Caki2 (cell line): ENCODE data around the gene PARD3B. TPM values are rescaled to one million over a fixed set of nuclear protein-coding genes. Genes with fewer than 3 reads are reported as not detected.

Experiments used
- DNase-seq: peaks from one replicate; pipeline ENCODE4 v3.0.0-alpha.2; 2015; ENCODE audit warnings: low read depth
- in situ Hi-C: cut with HindIII; loops from 2 replicates; pipeline ENCODE4 v1.10.0; 2016; ENCODE audit warnings: low sequenced_read_pairs, low pct_unique_long_range_greater_than_20kb, mixed read lengths
- total RNA-seq: library from RNA; depleted of rRNA; stranded (reverse); fragments of >200 nt; shearing (Covaris generic); gene quantifications from 2 replicates; pipeline ENCODE4 v1.2.3, GENCODE V29; 2014; ENCODE audit warnings: low replicate concordance

Gene PARD3B
- total RNA-seq, 1 experiment from 2014 or later: 3.8 TPM

DNA sequence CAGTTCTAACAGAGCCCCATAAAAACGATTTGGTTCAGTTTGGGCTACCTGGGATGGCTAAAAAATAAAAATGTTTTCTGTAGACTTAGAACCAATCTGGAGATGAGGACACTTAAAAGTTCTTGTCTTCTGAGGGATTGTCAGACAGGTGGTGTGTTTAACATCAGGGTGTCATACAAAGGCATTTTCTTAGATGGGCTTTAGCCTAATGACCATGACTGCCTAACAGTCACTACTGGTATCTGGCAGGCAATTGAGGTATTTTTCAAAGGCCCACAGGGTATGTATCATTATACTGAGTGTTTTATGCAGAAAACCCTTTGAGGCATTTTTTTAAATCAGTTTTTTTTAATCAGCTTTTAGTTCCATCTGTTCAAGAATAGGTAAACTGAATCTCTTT lies 341.4 kb downstream of the PARD3B start:
- in situ Hi-C loops: no loop called here

DNA sequence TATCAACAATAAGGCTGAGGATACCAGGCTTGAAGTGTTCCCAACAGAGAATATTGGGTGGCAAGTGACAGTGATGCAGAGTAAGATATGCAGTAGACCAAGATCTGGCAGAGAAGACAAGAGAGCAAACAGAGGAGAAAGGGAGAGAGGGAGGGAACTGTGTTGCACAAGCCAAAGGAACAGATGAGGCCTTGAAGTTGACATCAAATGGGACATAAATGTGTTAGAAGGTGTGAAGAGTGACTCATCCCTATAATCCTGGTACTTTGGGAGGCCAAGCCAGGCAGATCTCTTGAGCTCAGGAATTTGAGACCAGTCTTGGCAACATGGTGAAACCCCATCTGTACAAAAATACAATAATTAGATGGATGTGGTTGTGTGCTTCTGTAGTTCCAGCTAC lies 342.9 kb downstream of the PARD3B start:
- in situ Hi-C loops: no loop called here
- no peak for DNase-seq

More for the DNA sequence above, 341.4 kb downstream of the PARD3B start:
- DNase-seq: no peak

DNA sequence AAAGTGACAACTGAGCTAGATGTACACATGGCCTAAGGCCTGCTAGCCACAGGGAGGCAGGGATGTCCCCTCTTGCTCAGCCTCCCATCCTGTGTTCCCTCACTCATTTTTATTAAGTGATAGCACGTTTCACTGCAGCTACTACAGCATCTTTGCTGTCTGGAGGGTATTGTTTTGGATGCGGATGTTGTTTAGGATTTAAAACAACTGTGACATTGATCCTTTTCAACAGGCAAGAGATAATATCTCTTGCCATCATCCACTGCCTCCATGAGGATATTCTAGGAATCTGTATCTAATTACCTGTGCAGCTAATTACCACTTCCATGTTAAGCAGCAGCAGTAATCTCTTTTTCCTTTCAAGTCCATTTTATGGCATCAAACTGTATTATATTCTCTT lies 345.4 kb downstream of the PARD3B start:
- DNase-seq: no peak
- in situ Hi-C loops: no loop called here

DNA sequence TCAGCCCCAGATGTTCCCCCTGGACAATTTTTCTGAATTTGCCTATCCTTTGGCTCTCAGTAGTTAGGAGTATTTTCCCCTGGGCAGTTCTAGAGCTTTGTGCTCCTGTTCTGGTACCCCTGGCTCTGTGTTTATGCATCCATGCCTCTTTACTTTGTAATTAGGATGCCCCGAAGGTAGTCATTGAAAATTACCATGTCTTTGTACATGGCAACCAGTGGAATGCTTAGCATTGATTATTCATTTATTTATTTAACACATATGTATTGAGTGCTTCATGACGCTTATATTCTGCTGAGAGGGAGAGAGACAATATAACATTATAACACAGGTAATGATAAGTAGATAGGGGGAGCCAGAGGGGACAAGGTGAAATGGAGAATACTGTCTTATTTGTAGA lies 346.5 kb downstream of the PARD3B start:
- DNase-seq: no peak
- in situ Hi-C loops: no loop called here

DNA sequence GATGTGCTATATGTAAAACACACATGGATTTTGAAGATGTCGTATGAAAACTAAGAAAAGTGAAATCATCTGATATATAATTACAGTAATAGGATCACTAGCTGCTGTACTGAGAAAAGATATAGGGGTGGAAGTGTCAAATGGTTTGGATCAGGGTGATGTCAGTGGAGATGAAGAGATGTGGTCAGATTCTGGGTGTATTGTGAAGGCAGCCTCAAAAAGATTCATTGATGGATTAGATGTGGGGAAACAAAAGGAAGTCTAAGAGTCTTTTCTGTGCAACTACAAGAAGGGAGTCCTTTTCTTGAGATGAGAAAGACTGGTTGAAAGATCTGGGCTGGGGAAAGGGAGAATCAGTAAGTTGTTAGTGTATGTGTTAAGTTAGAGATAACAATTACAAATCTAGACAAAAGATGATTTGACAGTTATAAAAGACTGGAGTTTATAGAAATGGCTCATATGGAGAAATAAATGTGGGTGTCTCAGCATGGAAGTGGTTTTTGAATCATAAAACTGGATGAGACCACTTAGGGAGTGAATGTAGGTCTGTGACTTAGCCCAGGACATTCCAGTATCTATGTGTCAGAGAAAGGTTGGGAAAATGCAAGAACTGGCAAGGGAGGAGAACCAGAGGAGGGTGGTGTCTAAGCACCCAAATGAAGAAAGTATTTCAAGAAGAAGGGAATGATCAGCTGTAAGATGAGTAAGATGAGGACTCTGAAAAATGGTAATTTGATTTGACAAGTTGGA lies 347.4 kb downstream of the PARD3B start:
- in situ Hi-C loops: no loop called here
- DNase-seq: no peak

DNA sequence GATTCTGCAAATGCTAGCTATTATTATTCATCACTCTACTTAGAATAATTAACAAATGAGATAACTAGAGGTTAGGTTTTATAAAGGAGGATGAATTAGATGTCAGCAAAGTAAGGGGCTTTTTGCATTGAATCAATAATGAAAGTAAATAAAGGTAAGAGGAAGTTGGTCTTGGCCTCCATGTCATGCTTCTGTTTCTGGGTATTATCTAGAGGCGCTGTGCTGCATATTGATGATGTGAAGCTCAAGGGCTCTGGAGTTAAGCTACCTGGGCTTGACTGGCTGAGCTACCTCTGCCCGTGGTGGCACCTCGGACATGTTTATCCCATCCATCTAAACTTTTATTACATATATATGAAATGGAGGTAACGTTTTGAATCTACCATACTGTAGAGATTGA lies 350.9 kb downstream of the PARD3B start:
- in situ Hi-C loops: no loop called here
- no peak for DNase-seq

DNA sequence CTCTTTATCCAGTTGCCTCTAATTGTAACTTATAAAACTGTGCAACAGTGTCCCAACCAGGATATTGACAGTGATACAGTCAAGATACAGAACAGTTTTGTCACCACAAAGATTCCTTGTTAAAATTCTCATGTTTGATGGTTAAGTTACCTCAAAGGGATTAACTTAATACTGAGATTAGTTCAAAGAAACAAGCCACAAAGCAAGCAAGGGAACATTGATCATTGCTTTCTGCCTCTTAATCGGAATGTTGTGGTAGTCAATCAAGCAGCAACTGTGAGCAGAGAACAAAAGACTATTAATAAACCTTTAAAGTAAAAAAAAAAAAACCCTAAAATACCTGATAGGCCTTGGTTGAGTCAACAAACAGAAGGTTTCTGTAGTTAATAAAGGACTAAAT lies 352.3 kb downstream of the PARD3B start:
- in situ Hi-C loops: no loop called here
- DNase-seq: no peak

DNA sequence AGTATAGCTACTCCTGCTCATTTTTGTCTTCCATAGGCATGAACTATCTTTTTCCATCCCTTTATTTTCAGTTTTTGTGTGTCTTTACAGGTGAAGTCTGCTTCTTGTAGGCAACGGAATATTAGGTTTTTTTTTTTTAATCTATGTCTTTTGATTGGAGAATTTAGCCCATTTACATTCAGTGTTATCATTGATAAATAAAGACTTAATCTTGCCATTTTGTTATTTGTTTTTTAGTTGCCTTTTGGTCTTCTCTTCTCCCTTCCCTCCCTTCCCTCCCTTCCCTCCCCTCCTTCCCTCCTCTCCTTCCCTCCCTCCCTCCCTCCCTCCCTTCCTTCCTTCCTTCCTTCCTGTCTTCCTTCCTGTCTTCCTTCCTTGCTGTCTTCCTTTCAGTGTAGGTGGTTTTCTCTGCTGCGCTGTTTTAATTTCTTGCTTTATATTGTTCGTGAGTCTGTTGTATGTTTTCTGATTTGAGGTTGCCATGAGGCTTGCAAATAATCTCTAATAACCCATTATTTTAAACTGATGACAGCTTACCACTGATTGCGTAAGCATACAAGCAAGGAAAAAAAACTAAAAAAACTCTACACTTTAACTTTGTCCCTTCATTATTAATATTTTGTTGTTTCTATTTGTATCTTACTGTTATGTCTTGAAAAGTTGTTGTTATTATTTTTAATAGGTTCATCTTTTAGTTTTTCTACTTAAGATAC lies 353.8 kb downstream of the PARD3B start:
- no peak for DNase-seq
- in situ Hi-C loops: no loop called here

DNA sequence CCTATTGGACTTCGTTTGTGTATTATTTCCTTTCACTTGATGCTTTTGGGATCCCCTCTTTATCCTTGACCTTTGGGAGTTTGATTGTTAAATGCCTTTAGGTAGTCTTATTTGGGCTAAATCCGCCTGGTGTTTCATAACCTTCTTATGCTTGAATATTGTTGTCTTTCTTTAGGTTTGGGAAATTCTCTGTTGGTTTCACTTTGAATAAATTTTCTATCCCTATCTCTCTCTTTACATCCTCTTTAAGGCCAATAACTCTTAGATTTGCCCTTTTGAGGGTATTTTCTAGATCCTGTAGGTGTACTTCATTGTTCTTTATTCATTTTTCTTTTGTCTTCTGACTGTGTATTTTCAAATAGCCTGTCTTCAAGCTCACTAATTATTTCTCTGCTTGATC lies 354.7 kb downstream of the PARD3B start:
- no peak for DNase-seq
- in situ Hi-C loops: no loop called here

DNA sequence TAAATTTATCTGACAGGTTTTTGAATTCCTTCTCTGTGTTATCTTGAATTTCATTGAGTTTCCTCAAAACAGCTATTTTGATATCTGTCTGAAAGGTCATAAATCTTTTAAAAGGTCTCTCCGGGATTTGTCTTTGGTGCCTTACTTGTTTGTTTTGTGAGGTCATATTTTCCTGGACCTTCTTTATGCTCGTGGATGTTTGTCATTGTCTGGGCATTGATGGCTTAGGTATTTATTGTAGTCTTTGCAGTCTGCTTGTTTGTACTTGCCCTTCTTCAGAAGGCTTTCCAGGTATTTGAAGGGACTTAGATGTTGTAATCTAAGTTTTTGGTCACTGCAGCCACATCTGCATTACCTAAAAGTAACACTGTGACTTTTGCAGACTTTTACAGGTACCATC lies 355.2 kb downstream of the PARD3B start:
- in situ Hi-C loops: no loop called here
- DNase-seq: peak; percentile 40

DNA sequence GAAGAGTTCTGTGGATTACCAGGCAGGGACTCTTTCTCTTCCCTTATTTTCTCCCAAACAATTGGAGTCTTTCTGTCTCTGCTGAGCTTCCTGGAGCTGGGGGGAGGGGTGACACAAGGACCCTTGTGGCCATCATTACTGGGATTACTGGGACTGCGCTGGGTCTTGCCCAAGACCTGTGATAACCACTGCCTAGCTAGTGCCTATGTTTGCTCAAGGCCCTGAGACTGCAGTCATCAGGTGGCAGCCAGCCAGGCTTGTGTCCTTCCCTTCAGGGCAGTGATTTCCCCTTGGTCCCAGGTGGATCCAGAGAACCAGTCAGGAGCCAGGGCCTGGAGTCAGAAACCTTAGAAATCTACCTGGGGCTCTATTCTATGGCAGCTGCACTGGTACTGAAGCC lies 355.6 kb downstream of the PARD3B start:
- in situ Hi-C loops: no loop called here
- no peak for DNase-seq

DNA sequence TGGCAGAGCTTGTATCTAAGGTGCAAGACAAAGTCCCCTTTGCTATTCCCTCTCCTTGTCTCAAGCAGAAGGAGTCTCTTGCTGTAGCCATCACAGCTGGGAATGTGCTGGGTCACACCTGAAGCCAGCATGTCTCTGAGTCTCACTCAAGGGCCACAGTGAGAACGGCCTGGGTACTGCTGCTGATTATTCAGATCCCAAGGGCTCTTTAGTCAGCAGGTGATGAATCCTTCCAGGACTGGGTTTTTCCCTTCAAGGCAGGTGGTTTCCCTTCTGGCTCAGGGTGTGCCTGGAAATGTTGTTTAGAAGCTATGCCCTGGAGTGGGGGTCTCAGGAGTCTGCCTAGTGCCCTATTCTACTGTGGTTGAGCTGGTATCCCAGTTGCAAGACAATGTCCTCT lies 356.3 kb downstream of the PARD3B start:
- in situ Hi-C loops: no loop called here
- DNase-seq: no peak

DNA sequence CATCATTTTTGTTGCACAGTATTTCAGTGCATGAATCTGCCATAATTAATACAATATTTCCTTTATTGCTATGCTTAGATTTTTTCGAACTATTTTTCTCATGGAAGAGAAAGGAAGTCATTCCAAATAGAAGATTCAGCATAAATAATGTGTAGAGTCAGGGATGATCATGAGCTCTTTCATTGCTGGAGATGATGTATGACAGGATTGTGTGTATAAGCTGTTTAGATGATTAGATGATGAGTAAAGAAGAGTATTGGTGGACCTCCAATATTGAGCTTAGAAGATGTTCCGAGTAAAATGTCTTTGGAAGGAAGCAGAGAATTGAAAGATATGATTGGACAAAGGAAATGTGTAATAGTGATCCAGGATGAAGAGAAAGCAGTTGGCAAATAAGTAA lies 364.5 kb downstream of the PARD3B start:
- in situ Hi-C loops: no loop called here

DNA sequence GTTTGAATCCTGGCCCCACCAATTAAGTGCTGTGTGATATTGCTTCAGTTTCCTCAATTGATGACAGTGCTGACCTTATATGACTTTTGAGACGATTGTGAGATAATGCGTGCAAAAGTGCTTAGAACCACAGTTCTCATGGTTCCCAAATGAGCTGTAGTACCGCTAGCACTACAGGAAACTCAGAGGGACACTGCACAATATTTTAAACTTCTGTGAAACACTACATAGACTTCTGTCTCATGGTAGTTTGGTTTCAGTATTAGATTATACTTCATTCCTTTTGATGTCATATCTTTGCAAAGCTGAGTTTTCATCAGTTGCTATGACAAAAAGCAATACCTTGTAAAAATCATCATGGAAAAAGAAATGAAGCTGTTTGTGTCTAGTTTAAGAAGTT lies 368.0 kb downstream of the PARD3B start:
- in situ Hi-C loops: no loop called here
- DNase-seq: no peak

More for the DNA sequence above, 364.5 kb downstream of the PARD3B start:
- DNase-seq: no peak

DNA sequence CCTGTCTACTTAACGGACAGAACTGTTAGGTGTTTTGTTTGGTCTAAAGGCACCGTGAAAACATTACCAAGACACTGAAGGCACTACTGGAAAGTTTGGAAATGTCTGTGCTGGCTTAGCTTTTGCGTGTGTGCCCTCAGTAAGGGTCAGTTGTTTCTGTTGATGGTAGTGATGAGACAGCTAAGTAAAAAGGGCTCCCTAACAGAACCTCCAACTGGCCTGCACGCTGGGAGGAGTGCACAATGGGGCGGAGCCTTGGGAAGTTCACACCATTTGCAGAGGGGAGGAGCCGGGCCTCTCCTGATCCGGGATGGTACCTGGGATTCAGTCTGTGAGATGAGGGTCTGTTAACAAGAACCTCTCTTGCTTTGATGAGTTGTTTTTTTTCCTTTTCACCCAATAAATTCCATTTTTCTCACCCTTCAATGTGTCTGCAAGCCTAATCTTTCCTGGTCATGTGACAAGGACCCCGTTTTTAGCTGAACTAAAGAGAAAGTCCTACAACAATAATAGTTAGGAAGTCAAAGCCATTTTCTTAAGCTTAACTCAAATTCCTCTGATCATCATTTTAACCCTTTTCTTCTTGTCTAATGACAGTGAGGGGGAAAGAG lies 368.7 kb downstream of the PARD3B start:
- DNase-seq: no peak
- in situ Hi-C loops: no loop called here

DNA sequence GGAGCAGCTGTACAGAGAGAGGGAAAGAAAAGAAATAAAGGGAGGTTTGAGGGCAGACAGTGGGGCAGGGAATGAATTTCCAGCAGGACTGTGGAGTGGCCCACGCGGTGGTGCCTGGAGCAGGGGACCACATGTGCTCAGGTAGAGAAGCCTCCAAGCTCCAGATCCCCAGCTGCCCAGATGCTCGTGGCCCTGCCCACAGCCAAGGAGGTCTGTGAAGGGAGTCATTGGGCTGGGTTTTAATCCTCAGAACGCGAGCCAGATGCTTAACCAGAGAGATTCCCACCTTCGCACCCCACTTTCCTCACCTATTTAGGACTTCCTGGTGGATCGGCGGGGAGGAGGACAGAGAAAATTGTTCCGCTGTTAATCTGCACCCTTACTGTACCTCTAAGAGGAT lies 369.4 kb downstream of the PARD3B start:
- in situ Hi-C loops: no loop called here
- DNase-seq: no peak

DNA sequence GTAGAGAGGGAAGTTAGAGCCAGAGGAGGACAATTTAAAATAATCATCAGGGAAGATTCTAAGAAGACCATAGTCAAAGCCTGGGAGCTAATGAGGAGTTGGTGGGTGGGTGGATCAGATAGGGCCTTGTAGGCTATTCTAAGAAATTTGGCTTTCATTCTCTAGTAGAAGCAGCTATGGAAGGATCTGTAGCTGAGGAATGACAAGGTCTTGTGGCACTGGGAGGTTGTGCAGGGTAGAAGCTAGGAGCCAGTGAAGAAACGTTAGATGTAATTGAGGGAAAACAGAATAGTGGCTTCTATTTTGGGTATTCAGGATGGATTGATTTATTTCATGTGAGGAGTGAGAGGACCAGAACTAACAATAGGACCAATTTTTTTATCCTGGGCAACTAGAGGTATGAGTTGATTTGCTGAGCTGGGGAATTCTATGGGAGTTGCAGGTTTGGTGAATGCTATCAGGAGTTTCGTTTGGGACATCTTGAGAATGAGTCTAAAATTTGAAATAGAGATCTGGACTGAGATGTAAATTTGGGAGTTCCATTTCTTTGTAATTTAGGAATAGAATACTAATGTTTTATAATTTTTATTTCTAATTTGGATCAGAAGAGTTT lies 371.9 kb downstream of the PARD3B start:
- no peak for DNase-seq
- in situ Hi-C loops: no loop called here

DNA sequence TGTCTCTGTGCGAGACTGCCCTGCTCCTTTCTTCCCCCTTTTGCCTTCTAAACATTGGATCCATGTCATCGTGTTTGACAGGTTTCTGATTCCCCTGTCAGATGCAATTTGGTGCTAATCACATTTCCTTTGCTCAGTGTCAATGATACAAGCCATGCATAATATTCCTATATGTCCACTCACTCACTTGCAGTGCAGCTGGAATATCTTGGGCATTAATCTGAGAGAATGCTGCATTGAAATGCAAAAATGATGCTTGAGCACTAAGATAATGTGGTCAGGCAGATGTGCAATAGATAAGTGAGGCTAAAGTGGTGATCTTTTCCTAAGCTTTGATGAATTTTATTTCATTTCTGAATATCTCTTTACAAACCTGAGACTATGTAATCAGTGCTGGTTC lies 375.5 kb downstream of the PARD3B start:
- in situ Hi-C loops: no loop called here
- no peak for DNase-seq

DNA sequence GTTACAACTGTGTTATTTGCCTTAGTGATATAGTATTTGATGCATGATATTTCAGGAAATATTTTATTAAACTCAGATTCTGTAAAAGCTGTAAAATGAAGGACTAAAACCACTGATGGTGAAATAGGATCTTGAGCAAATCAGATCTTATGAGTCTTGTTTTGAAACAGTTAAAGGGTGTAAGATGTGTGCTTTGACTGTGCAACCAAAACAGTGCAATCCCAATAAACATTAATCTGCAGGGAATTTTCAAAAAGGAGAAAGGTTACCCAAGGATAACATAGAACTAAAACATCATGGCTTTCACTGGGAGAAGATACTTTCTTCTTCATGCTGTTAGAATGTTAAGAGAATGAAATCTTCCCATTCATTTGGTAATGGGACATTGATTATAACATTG lies 378.7 kb downstream of the PARD3B start:
- no peak for DNase-seq
- in situ Hi-C loops: no loop called here
